CD4-positive, alpha-beta T cell treated with Interleukin-12 subunit alpha and Interleukin-12 subunit beta, for 1 hour (primary cell): Measurements from ENCODE around the gene CYP4B1.
"Not testable (repeated sequence)": the region's sequence is repeated elsewhere in the genome, so short reads cannot be mapped to it uniquely, and the experiment has no call there.

Experiments
- DNase-seq: peaks from one replicate; pipeline ENCODE4 v3.0.0-alpha.2; 2020

The CYP4B1 gene

GRCh38 chr1:46816930-46817329, 18.1 kb downstream of the CYP4B1 start:
- DNase-seq: no peak

GRCh38 chr1:46817814-46818213, 19.0 kb downstream of the CYP4B1 start:
- no peak for DNase-seq

GRCh38 chr1:46818591-46818990, 19.7 kb downstream of the CYP4B1 start:
- DNase-seq: no peak

GRCh38 chr1:46819335-46819734, 20.5 kb downstream of the CYP4B1 start:
- DNase-seq: no peak

- DNase-seq: no peak
Observed at GRCh38 chr1:46820076-46820475, 21.2 kb downstream of the CYP4B1 start.

- DNase-seq: no peak
Observed at GRCh38 chr1:46820560-46821060, 21.8 kb downstream of the CYP4B1 start.

GRCh38 chr1:46822248-46822826, 23.5 kb downstream of the CYP4B1 start:
- no peak for DNase-seq

- DNase-seq: no peak
Observed at GRCh38 chr1:46823151-46823550, 24.3 kb downstream of the CYP4B1 start.

- not testable (repeated sequence) for DNase-seq
Observed at GRCh38 chr1:46826892-46827291, 28.0 kb downstream of the CYP4B1 start.

- DNase-seq: no peak
Observed at GRCh38 chr1:46830665-46831322, 31.9 kb downstream of the CYP4B1 start.

- DNase-seq: not testable (repeated sequence)
Observed at GRCh38 chr1:46835469-46835868, 36.6 kb downstream of the CYP4B1 start.

- not testable (repeated sequence) for DNase-seq
Observed at GRCh38 chr1:46846386-46846785, 47.5 kb downstream of the CYP4B1 start.

- DNase-seq: not testable (repeated sequence)
Observed at GRCh38 chr1:46857660-46858065, 58.8 kb downstream of the CYP4B1 start.

GRCh38 chr1:46862348-46862747, 63.5 kb downstream of the CYP4B1 start:
- no peak for DNase-seq
